Karpas-422 (cell line): Measurements from ENCODE around the gene ZNF582. TPM values are rescaled to one million over a fixed set of nuclear protein-coding genes. Genes with fewer than 3 reads are reported as not detected.
A peak's percentile ranks its signal among the peaks of the same experiment; 100 is the strongest.

Source experiments
- DNase-seq: peaks from one replicate; pipeline ENCODE4 v3.0.0-alpha.2; 2015
- H2AFZ ChIP-seq: fragments of 200-600 bp; sonication (generic); 2 replicates; pipeline ENCODE4 v1.6.1; 2014; ENCODE audit warnings: antibody characterized with exemption, low read length, mixed read lengths
- H3K27ac ChIP-seq: fragments of 200-600 bp; sonication (generic); 2 replicates; pipeline ENCODE4 v1.5.1; 2014; ENCODE audit warnings: mild to moderate bottlenecking, low read length, moderate library complexity
- H3K27me3 ChIP-seq: fragments of 200-600 bp; sonication (generic); 2 replicates; pipeline ENCODE4 v1.6.1; 2014; ENCODE audit warnings: low read length, mixed read lengths
- H3K36me3 ChIP-seq: fragments of 200-600 bp; sonication (generic); 2 replicates; pipeline ENCODE4 v1.6.1; 2014; ENCODE audit warnings: low read length, mixed read lengths; ENCODE audit not compliant: insufficient read depth
- H3K4me1 ChIP-seq: fragments of 200-600 bp; sonication (generic); 2 replicates; pipeline ENCODE4 v1.6.1; 2014; ENCODE audit warnings: mild to moderate bottlenecking, low read length, mixed read lengths
- H3K4me2 ChIP-seq: fragments of 200-600 bp; sonication (generic); 2 replicates; pipeline ENCODE4 v1.6.1; 2014; ENCODE audit warnings: low read length, low read depth, mild to moderate bottlenecking; ENCODE audit not compliant: poor library complexity, severe bottlenecking
- H3K4me3 ChIP-seq: fragments of 200-600 bp; sonication (generic); 2 replicates; pipeline ENCODE4 v1.5.1; 2014; ENCODE audit warnings: mild to moderate bottlenecking, antibody characterized with exemption, low read length, mixed read lengths
- H3K79me2 ChIP-seq: fragments of 200-600 bp; sonication (generic); 2 replicates; pipeline ENCODE4 v1.6.1; 2014; ENCODE audit warnings: mild to moderate bottlenecking, low read length, mixed read lengths
- H3K9ac ChIP-seq: fragments of 200-600 bp; sonication (generic); 2 replicates; pipeline ENCODE4 v1.6.0; 2014; ENCODE audit warnings: low read length
- H3K9me2 ChIP-seq: fragments of 200-600 bp; sonication (generic), shearing (Covaris generic); replicated peaks from 2 replicates; pipeline ENCODE4 v1.6.0; 2014; ENCODE audit warnings: mild to moderate bottlenecking, low read length, moderate library complexity; ENCODE audit not compliant: insufficient read depth
- H3K9me3 ChIP-seq: fragments of 300-700, 200-600 bp; sonication (generic); 2 replicates; pipeline ENCODE4 v1.6.1; 2014; ENCODE audit warnings: low read length, mixed read lengths
- H4K20me1 ChIP-seq: fragments of 200-600 bp; sonication (generic); 2 replicates; pipeline ENCODE4 v1.6.1; 2014; ENCODE audit warnings: mild to moderate bottlenecking, antibody characterized with exemption, low read length, low read depth; ENCODE audit not compliant: insufficient read depth
- total RNA-seq: library from RNA; depleted of rRNA; stranded (reverse); fragments of >200 nt; shearing (Covaris generic); gene quantifications from 2 replicates; pipeline ENCODE4 v1.2.3, GENCODE V29; 2014; ENCODE audit warnings: low replicate concordance

Gene ZNF582
- total RNA-seq, 1 experiment from 2014 or later, result 2.6 TPM

DNA sequence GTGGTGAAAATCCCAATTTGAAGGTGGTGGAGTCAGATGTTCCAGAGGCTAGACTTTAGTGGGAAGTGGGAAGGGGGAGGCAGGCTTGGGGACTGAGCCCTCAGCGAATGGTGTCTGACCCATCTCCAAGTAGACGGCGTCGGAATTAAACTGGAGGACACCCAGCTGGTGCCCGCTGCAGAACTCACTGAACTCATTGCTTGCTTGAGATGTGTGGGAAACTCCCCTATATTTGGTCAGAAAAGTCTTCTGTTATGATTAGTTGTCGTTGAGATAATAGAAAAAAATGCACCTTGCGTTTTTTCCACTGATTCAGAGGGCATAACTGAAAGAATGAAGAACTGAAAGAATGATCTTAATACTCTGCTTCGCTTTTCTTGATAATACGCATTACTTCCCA is 9.9 kb upstream of the ZNF582 start:
- H3K4me1 ChIP-seq, result peaks cover 18% of the 10 kb centered on the region
- H3K4me3 ChIP-seq, result peak overlapping the region; percentile 79
- peaks cover 19% of the 10 kb centered on the region for H3K79me2 ChIP-seq
- H4K20me1 ChIP-seq, result no peaks in the 10 kb centered on the region
- H3K27ac ChIP-seq, result no peak overlapping the region
- H3K36me3 ChIP-seq, result peaks cover 28% of the 10 kb centered on the region
- H3K9me3 ChIP-seq, result peaks cover 57% of the 10 kb centered on the region
- peak overlapping the region; percentile 85 for H2AFZ ChIP-seq
- H3K9ac ChIP-seq, result peak overlapping the region; percentile 82
- DNase-seq, result peak; percentile 56
- no peaks in the 10 kb centered on the region for H3K27me3 ChIP-seq
- peak overlapping the region; percentile 98 for H3K4me2 ChIP-seq
- no peaks in the 10 kb centered on the region for H3K9me2 ChIP-seq

- no peak overlapping the region for H3K4me3 ChIP-seq
- H3K36me3 ChIP-seq, result 0 out of 2 replicates have a peak, but pooled peaks cover 8% of the 10 kb centered on the region
- H4K20me1 ChIP-seq, result no peaks in the 10 kb centered on the region
- no peak overlapping the region for H3K9ac ChIP-seq
- H3K4me2 ChIP-seq, result no peak overlapping the region
- DNase-seq, result peak; percentile 50
- peaks cover 45% of the 10 kb centered on the region for H3K9me3 ChIP-seq
- no peaks in the 10 kb centered on the region for H3K27me3 ChIP-seq
- H2AFZ ChIP-seq, result no peak overlapping the region
- no peak overlapping the region for H3K27ac ChIP-seq
- H3K79me2 ChIP-seq, result peaks cover 12% of the 10 kb centered on the region
- no peaks in the 10 kb centered on the region for H3K9me2 ChIP-seq
- H3K4me1 ChIP-seq, result peaks cover 18% of the 10 kb centered on the region
Measured at GRCh38 chr19:56400485-56400884, 7.2 kb upstream of the ZNF582 start.

DNA sequence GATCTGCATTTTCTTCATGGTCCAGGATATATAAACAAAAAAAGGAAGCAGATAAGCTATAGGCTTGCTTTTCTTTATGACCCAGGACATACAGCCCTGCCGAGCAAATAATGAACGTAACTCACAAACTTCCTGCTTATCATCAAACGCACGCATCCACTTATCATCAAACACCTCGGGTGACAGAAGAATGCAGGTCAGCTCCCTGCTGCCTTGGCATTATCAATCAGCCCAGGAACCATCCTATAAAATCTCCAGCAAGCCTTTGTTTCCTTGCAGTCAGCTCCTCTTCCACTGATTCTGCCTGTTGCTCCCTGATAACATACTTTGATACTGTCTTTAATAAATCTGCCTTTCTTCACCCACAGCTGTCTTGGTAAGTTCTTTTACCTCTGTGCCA is 5.5 kb upstream of the ZNF582 start:
- H3K9me2 ChIP-seq, result no peaks in the 10 kb centered on the region
- no peaks in the 10 kb centered on the region for H3K79me2 ChIP-seq
- H2AFZ ChIP-seq, result no peak overlapping the region
- H3K27me3 ChIP-seq, result no peaks in the 10 kb centered on the region
- H3K36me3 ChIP-seq, result 0 out of 2 replicates have a peak, but pooled peaks cover 8% of the 10 kb centered on the region
- peaks cover 53% of the 10 kb centered on the region for H3K9me3 ChIP-seq
- H4K20me1 ChIP-seq, result no peaks in the 10 kb centered on the region
- no peak overlapping the region for H3K4me3 ChIP-seq
- H3K9ac ChIP-seq, result no peak overlapping the region
- H3K4me2 ChIP-seq, result no peak overlapping the region
- H3K4me1 ChIP-seq, result peaks cover 8% of the 10 kb centered on the region
- DNase-seq, result no peak
- H3K27ac ChIP-seq, result no peak overlapping the region

GRCh38 chr19:56383826-56384605 is 9.3 kb downstream of the ZNF582 start:
- Histone ChIP-seq H3K4me3 (no peak overlapping the region), H2AFZ (no peak overlapping the region), H3K36me3 (peaks cover 5% of the 10 kb centered on the region; the same call in 1 of the 2 replicates), H3K27me3 (no peaks in the 10 kb centered on the region), H3K9ac (no peak overlapping the region), H4K20me1 (no peaks in the 10 kb centered on the region), H3K4me1 (no peaks in the 10 kb centered on the region), H3K9me2 (0 out of 2 replicates have a peak, but pooled peaks cover 2% of the 10 kb centered on the region), H3K27ac (no peak overlapping the region), H3K4me2 (no peak overlapping the region), H3K9me3 (peaks cover 27% of the 10 kb centered on the region), H3K79me2 (no peaks in the 10 kb centered on the region)
- DNase-seq, result no peak

- H3K36me3 ChIP-seq, result peaks cover 4% of the 10 kb centered on the region; the same call in 1 of the 2 replicates
- H3K9ac ChIP-seq, result no peak overlapping the region
- no peaks in the 10 kb centered on the region for H3K4me1 ChIP-seq
- no peak for DNase-seq
- H3K9me2 ChIP-seq, result 0 out of 2 replicates have a peak, but pooled peaks cover 2% of the 10 kb centered on the region
- no peak overlapping the region for H2AFZ ChIP-seq
- no peaks in the 10 kb centered on the region for H4K20me1 ChIP-seq
- no peak overlapping the region for H3K4me2 ChIP-seq
- H3K27ac ChIP-seq, result no peak overlapping the region
- H3K27me3 ChIP-seq, result no peaks in the 10 kb centered on the region
- no peaks in the 10 kb centered on the region for H3K79me2 ChIP-seq
- no peak overlapping the region for H3K4me3 ChIP-seq
- peaks cover 28% of the 10 kb centered on the region for H3K9me3 ChIP-seq
Measured at GRCh38 chr19:56377105-56377924, 16.0 kb downstream of the ZNF582 start.

DNA sequence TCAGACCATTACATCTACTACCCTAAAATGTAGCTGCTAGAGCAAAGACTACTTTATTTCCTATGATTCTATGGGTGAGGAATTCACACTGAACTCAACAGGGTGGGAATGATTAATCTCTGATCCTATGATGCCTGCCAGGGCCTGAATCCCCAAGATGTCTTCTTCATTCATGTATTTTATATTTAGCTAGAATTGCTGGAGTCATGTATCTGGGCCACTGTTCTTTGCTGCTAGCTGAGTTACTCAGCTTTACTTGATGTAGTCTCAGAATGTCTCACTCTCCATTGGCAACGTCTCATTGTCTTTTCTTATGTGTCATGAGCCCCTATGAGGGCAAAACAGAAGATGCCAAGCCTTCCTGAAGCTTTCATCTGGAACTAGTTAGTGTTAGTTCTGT is 21.1 kb downstream of the ZNF582 start:
- H2AFZ ChIP-seq, result no peak overlapping the region
- no peak overlapping the region for H3K9ac ChIP-seq
- H3K27me3 ChIP-seq, result no peaks in the 10 kb centered on the region
- H3K9me3 ChIP-seq, result peaks cover 21% of the 10 kb centered on the region; the same call in 1 of the 2 replicates
- H3K4me3 ChIP-seq, result no peak overlapping the region
- H3K4me1 ChIP-seq, result 0 out of 2 replicates have a peak, but pooled peaks cover 2% of the 10 kb centered on the region
- no peaks in the 10 kb centered on the region for H4K20me1 ChIP-seq
- no peaks in the 10 kb centered on the region for H3K9me2 ChIP-seq
- no peak overlapping the region for H3K4me2 ChIP-seq
- no peaks in the 10 kb centered on the region for H3K79me2 ChIP-seq
- no peak overlapping the region for H3K27ac ChIP-seq
- H3K36me3 ChIP-seq, result peaks cover 4% of the 10 kb centered on the region; the same call in 1 of the 2 replicates
- DNase-seq, result no peak

DNA sequence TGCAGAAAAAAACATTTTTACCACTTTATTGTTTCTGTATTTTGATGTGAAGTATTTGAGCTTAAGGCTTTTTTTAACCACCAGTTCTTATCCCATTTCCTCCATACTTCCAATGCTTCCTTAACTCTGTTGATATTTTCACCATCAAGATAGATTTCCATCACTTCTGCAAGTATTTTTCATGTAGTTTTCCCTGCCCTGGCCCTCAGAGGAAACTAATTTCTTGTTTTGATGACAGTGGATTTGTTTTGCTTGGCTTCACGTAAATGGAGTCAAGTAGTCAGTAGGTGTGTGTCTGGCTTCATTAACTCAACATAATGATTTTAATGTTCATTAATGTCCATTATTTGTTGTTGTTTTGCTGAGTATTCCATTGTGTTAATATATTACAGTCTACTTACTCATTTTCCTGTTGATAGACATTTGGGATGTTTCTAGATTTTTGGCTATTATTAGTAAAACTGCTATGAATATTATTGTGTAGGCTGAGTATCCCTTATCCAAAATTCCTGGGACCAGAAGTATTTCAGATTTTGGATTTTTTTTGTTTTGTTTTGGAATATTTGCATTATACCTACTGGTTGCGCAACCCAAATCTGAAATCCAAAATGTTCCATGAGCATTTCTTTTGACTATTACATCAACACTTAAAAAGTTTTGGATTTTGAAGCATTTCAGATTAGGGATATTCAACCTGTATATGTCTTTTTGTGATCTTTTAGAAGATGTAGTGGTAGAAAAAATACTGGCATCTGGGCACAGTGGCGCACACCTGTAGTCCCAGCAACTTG is 23.3 kb downstream of the ZNF582 start:
- peaks cover 16% of the 10 kb centered on the region; the same call in 1 of the 2 replicates for H3K9me3 ChIP-seq

More for the DNA sequence above, 23.3 kb downstream of the ZNF582 start:
- H3K9ac ChIP-seq, result no peak overlapping the region
- no peak overlapping the region for H2AFZ ChIP-seq
- no peaks in the 10 kb centered on the region for H4K20me1 ChIP-seq
- H3K36me3 ChIP-seq, result peaks cover 4% of the 10 kb centered on the region; the same call in 1 of the 2 replicates
- no peak overlapping the region for H3K4me3 ChIP-seq
- no peak overlapping the region for H3K27ac ChIP-seq
- no peaks in the 10 kb centered on the region for H3K27me3 ChIP-seq
- no peaks in the 10 kb centered on the region for H3K9me2 ChIP-seq
- no peak for DNase-seq
- no peaks in the 10 kb centered on the region for H3K79me2 ChIP-seq
- 0 out of 2 replicates have a peak, but pooled peaks cover 2% of the 10 kb centered on the region for H3K4me1 ChIP-seq
- H3K4me2 ChIP-seq, result no peak overlapping the region
